Esophagus muscularis mucosa (tissue), 3 donors: ENCODE results near the gene GAS2L2.

Experiments used
- POLR2AphosphoS5 ChIP-seq, 2 donors: sonication (generic); formaldehyde crosslinking; IDR thresholded peaks; one replicate each; pipeline ENCODE4 v1.6.1; 2017; ENCODE audit warnings: antibody characterized with exemption in 2 of 2
- TF ChIP-seq, protein P1 (sequence below), 3 experiments: fragments of 200-600 bp in 2 of 3; fragments of 450-650 bp in 1 of 3; sonication (generic) in 2 of 3; IDR thresholded peaks; one replicate each; pipeline ENCODE4 v1.5.1; 2017 to 2019; ENCODE audit warnings: antibody characterized with exemption in 3 of 3, mild to moderate bottlenecking in 2 of 3, moderate library complexity in 1 of 3

DNA sequence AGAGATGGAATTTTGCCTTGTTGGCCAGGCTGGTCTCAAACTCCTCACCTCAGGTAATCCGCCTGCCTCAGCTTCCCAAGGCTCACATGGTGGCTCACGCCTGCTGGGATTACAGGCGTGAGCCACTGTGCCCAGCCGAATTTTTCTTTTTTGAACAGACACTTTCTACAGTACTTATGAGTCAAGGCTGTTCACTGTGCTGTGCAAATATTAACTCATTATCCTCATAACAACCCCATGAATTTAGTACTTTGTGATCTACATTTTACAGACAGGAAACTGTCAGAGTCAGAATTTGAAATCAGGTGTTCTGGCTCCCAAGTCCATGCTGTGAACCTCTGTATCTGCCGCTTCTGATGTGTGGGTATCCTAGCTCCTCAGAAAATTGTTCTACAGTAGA, 47.3 kb downstream of the GAS2L2 start:
- TF ChIP-seq, protein P1, sequence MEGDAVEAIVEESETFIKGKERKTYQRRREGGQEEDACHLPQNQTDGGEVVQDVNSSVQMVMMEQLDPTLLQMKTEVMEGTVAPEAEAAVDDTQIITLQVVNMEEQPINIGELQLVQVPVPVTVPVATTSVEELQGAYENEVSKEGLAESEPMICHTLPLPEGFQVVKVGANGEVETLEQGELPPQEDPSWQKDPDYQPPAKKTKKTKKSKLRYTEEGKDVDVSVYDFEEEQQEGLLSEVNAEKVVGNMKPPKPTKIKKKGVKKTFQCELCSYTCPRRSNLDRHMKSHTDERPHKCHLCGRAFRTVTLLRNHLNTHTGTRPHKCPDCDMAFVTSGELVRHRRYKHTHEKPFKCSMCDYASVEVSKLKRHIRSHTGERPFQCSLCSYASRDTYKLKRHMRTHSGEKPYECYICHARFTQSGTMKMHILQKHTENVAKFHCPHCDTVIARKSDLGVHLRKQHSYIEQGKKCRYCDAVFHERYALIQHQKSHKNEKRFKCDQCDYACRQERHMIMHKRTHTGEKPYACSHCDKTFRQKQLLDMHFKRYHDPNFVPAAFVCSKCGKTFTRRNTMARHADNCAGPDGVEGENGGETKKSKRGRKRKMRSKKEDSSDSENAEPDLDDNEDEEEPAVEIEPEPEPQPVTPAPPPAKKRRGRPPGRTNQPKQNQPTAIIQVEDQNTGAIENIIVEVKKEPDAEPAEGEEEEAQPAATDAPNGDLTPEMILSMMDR (IDR thresholded peaks at IDR 0.05), result no peak
- no peak for TF ChIP-seq POLR2AphosphoS5 (IDR thresholded peaks at IDR 0.05)
